ENCODE results near the gene TBX15. TPM values are rescaled to one million over a fixed set of nuclear protein-coding genes. Genes with fewer than 3 reads are reported as not detected.

TBX15 gene
- total RNA-seq, 1 experiment from 2014 or later = 0.32 TPM

- no peaks in the 10 kb centered on the region for H3K4me1 ChIP-seq (ENCODE audit: insufficient read depth, low read length, poor library complexity, severe bottlenecking)
- intact Hi-C loops (cut with micrococcal nuclease; ENCODE audit: unreplicated experiment) = no loop called here
- DNase-seq (ENCODE audit: low spot score) = no peak
- ChIA-PET CTCF (no interaction called here), POLR2A (ENCODE audit: low non-redundant PET) (no interaction called here)
- no peak overlapping the region for H3K4me3 ChIP-seq (ENCODE audit: low read depth, low read length, poor library complexity, severe bottlenecking)
- BruUV-seq (replicated peaks) = no TSS peak
- H3K27me3 ChIP-seq (replicated peaks; ENCODE audit: insufficient read depth, low read depth, low read length, poor library complexity) = no peaks in the 10 kb centered on the region
- H3K9me3 ChIP-seq (ENCODE audit: low read depth, low read length, poor library complexity, severe bottlenecking) = no peaks in the 10 kb centered on the region
- H3K27ac ChIP-seq (ENCODE audit: low read depth, low read length, poor library complexity, severe bottlenecking) = no peak overlapping the region
- TF ChIP-seq CTCF (conservative IDR thresholded peaks at IDR 0.05; ENCODE audit: low read depth, low read length) = no peak
- no peak for TF ChIP-seq EZH2 (IDR thresholded peaks at IDR 0.05; ENCODE audit: borderline replicate concordance, low read depth, low read length, poor library complexity, severe bottlenecking)
- H3K36me3 ChIP-seq (ENCODE audit: insufficient read depth, low read length, poor library complexity, severe bottlenecking) = no peaks in the 10 kb centered on the region
These were observed 121.8 kb downstream of the TBX15 start for GRCh38 chr1:118866330-118866729.

DNA sequence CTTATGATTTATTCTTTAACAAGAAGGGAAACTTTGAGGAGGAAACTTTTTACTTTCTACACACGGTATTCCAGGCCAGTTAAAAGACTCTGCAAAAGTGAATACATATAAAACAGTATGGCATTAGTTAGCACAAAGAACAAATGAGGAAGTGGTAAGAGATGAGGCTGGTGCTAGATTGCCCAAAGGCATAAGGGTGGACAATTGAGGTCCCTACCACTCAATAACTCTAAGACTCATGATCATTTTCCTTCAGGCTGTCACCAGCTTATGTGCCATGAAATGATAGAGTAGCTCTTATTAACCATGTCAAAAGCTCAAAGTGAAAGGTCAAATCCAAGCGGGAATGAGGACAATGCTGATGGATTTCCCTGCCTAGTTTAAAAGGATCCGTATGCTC is 124.5 kb downstream of the TBX15 start:
- ChIA-PET POLR2A (ENCODE audit: low non-redundant PET) (no interaction called here), CTCF (no interaction called here)
- Histone ChIP-seq H3K27me3 (replicated peaks; ENCODE audit: insufficient read depth, low read depth, low read length, poor library complexity) (no peaks in the 10 kb centered on the region), H3K36me3 (ENCODE audit: insufficient read depth, low read length, poor library complexity, severe bottlenecking) (no peaks in the 10 kb centered on the region), H3K27ac (ENCODE audit: low read depth, low read length, poor library complexity, severe bottlenecking) (no peak overlapping the region), H3K4me3 (ENCODE audit: low read depth, low read length, poor library complexity, severe bottlenecking) (no peak overlapping the region), H3K9me3 (ENCODE audit: low read depth, low read length, poor library complexity, severe bottlenecking) (no peaks in the 10 kb centered on the region), H3K4me1 (ENCODE audit: insufficient read depth, low read length, poor library complexity, severe bottlenecking) (no peaks in the 10 kb centered on the region)
- no peak for DNase-seq (ENCODE audit: low spot score)
- no TSS peak for BruUV-seq (replicated peaks)
- no peak for TF ChIP-seq EZH2 (IDR thresholded peaks at IDR 0.05; ENCODE audit: borderline replicate concordance, low read depth, low read length, poor library complexity, severe bottlenecking)
- intact Hi-C loops (cut with micrococcal nuclease; ENCODE audit: unreplicated experiment) = no loop called here

DNA sequence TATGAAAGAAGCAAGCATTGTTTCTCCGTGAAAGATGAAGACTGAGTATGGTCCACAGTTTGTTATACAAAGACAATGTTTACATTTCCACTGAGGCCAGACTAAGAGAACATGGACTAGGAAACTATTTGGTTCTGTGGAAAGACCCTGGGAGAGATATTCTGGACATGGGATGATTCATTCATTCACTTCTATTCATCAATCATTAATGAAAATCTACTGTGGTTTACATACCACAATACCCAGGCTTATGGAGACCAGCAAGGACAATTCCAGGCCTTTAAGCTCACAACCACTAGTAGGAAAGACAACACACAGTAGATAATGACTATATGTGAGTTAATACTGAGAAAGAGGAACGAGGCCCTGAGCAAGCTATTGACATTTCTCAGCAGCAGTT is 125.4 kb downstream of the TBX15 start:
- CTCF ChIA-PET = no interaction called here
- Histone ChIP-seq H3K27me3 (replicated peaks; ENCODE audit: insufficient read depth, low read depth, low read length, poor library complexity) (no peaks in the 10 kb centered on the region), H3K27ac (ENCODE audit: low read depth, low read length, poor library complexity, severe bottlenecking) (no peak overlapping the region), H3K36me3 (ENCODE audit: insufficient read depth, low read length, poor library complexity, severe bottlenecking) (no peaks in the 10 kb centered on the region), H3K4me3 (ENCODE audit: low read depth, low read length, poor library complexity, severe bottlenecking) (no peak overlapping the region), H3K9me3 (ENCODE audit: low read depth, low read length, poor library complexity, severe bottlenecking) (no peaks in the 10 kb centered on the region), H3K4me1 (ENCODE audit: insufficient read depth, low read length, poor library complexity, severe bottlenecking) (no peaks in the 10 kb centered on the region)
- BruUV-seq (replicated peaks) = no TSS peak
- no peak for DNase-seq (ENCODE audit: low spot score)
- intact Hi-C loops (cut with micrococcal nuclease; ENCODE audit: unreplicated experiment) = no loop called here
- TF ChIP-seq EZH2 (IDR thresholded peaks at IDR 0.05; ENCODE audit: borderline replicate concordance, low read depth, low read length, poor library complexity, severe bottlenecking) = no peak
- no peak for TF ChIP-seq CTCF (conservative IDR thresholded peaks at IDR 0.05; ENCODE audit: low read depth, low read length)
- POLR2A ChIA-PET (ENCODE audit: low non-redundant PET) = no interaction called here

GRCh38 chr1:118861216-118861615 is 126.9 kb downstream of the TBX15 start:
- TF ChIP-seq EZH2 (IDR thresholded peaks at IDR 0.05; ENCODE audit: borderline replicate concordance, low read depth, low read length, poor library complexity, severe bottlenecking) = no peak
- no peak for TF ChIP-seq CTCF (conservative IDR thresholded peaks at IDR 0.05; ENCODE audit: low read depth, low read length)
- intact Hi-C loops (cut with micrococcal nuclease; ENCODE audit: unreplicated experiment) = no loop called here
- Histone ChIP-seq H3K9me3 (ENCODE audit: low read depth, low read length, poor library complexity, severe bottlenecking) (no peaks in the 10 kb centered on the region), H3K4me1 (ENCODE audit: insufficient read depth, low read length, poor library complexity, severe bottlenecking) (no peaks in the 10 kb centered on the region), H3K27ac (ENCODE audit: low read depth, low read length, poor library complexity, severe bottlenecking) (no peak overlapping the region), H3K4me3 (ENCODE audit: low read depth, low read length, poor library complexity, severe bottlenecking) (no peak overlapping the region), H3K27me3 (replicated peaks; ENCODE audit: insufficient read depth, low read depth, low read length, poor library complexity) (no peaks in the 10 kb centered on the region), H3K36me3 (ENCODE audit: insufficient read depth, low read length, poor library complexity, severe bottlenecking) (no peaks in the 10 kb centered on the region)
- ChIA-PET POLR2A (ENCODE audit: low non-redundant PET) (no interaction called here), CTCF (no interaction called here)
- no TSS peak for BruUV-seq (replicated peaks)
- no peak for DNase-seq (ENCODE audit: low spot score)

All from A673 (cell line).